MCF 10A (cell line): Measurements from ENCODE around the gene POMP. TPM values are rescaled to one million over a fixed set of nuclear protein-coding genes. Genes with fewer than 3 reads are reported as not detected.

Experiments
- BruUV-seq: library from RNA; stranded (reverse); fragments of 400-500 nt; replicated peaks from 2 replicates; lab custom pipeline; 2021; lab: Mats Ljungman, UMichigan
- CTCF ChIA-PET: fragments of 300-600 bp; sonication (Branson Sonifier 250); formaldehyde crosslinking; extraction: SDS; loops from one replicate; lab custom pipeline; 2021; ENCODE audit warnings: antibody characterized with exemption, inconsistent platforms; lab: Yijun Ruan, JAX
- POLR2A ChIA-PET: fragments of 300-600, 350-650 bp; sonication (Branson Sonifier 250); formaldehyde crosslinking; extraction: SDS; loops from one replicate; lab custom pipeline; 2020; ENCODE audit warnings: antibody characterized with exemption, inconsistent platforms; lab: Yijun Ruan, JAX
- DNase-seq: peaks from one replicate; pipeline ENCODE4 v3.0.0-alpha.2; 2018; ENCODE audit not compliant: unreplicated experiment
- H3K27ac Mint-ChIP-seq: one replicate; pipeline ENCODE4 v1.8.0; 2022; ENCODE audit warnings: mild to moderate bottlenecking, low read depth, mixed read lengths; ENCODE audit not compliant: unreplicated experiment
- H3K27me3 Mint-ChIP-seq: one replicate; pipeline ENCODE4 v1.8.0; 2022; ENCODE audit warnings: mixed read lengths; ENCODE audit not compliant: insufficient read depth, unreplicated experiment
- H3K36me3 Mint-ChIP-seq: one replicate; pipeline ENCODE4 v1.8.0; 2022; ENCODE audit warnings: mild to moderate bottlenecking, moderate library complexity, mixed read lengths; ENCODE audit not compliant: insufficient read depth, unreplicated experiment
- H3K4me1 Mint-ChIP-seq: one replicate; pipeline ENCODE4 v1.8.0; 2022; ENCODE audit warnings: mixed read lengths; ENCODE audit not compliant: insufficient read depth, unreplicated experiment
- H3K4me3 Mint-ChIP-seq: one replicate; pipeline ENCODE4 v1.8.0; 2022; ENCODE audit warnings: mild to moderate bottlenecking, moderate library complexity, mixed read lengths; ENCODE audit not compliant: unreplicated experiment
- H3K9me3 Mint-ChIP-seq: one replicate; pipeline ENCODE4 v1.8.0; 2022; ENCODE audit warnings: mixed read lengths; ENCODE audit not compliant: unreplicated experiment
- intact Hi-C: fragments of 100-400 bp; cut with micrococcal nuclease; formaldehyde crosslinking; loops from 2 replicates; pipeline ENCODE4 v1.14.1; 2022
- total RNA-seq: library from RNA; stranded (reverse); gene quantifications from 2 replicates; pipeline ENCODE4 v1.2.3, GENCODE V29; 2022
- TF ChIP-seq, protein P1 (sequence below): fragments of 200-600 bp; IDR thresholded peaks from one replicate; pipeline ENCODE4 v1.8.0; 2022; ENCODE audit warnings: antibody characterized with exemption, mild to moderate bottlenecking; ENCODE audit not compliant: unreplicated experiment

Gene POMP
- total RNA-seq, 1 experiment from 2014 or later = 103 TPM

DNA sequence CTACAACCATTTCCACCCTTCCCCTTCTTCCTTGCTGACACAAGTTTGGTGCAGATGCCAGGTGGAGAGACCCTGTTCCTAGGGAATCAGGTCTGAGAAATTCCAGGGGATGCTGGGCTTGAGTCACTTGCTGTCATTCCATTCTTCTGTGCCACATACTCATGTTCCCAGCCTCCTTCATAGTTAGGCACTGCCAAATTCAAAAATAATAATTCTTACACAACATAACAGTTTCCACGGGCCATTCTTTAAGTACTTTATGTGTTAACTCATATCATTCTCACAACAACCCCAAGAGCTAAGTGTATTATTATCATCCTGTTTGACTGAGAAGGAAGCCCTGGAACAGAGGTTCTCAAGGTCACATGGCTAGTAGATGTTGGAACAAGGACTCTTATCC lies 27.1 kb upstream of the POMP start:
- Mint-ChIP-seq H3K9me3 (no peaks in the 10 kb centered on the region), H3K27me3 (peaks cover 42% of the 10 kb centered on the region), H3K4me1 (peaks cover 3% of the 10 kb centered on the region), H3K36me3 (no peaks in the 10 kb centered on the region), H3K27ac (no peak overlapping the region), H3K4me3 (no peak overlapping the region)
- intact Hi-C loops = no loop called here
- no TSS peak for BruUV-seq
- no peak for DNase-seq
- ChIA-PET CTCF (interaction anchor here (6.9 kb wide), 1 partner anchor 308 kb away, joined by 85 read pairs; no protein-coding TSS in a partner anchor), POLR2A (interaction anchor here (0.9 kb wide), 1 partner anchor 234 kb away, joined by 3 read pairs; no protein-coding TSS in a partner anchor)
- TF ChIP-seq, protein P1, sequence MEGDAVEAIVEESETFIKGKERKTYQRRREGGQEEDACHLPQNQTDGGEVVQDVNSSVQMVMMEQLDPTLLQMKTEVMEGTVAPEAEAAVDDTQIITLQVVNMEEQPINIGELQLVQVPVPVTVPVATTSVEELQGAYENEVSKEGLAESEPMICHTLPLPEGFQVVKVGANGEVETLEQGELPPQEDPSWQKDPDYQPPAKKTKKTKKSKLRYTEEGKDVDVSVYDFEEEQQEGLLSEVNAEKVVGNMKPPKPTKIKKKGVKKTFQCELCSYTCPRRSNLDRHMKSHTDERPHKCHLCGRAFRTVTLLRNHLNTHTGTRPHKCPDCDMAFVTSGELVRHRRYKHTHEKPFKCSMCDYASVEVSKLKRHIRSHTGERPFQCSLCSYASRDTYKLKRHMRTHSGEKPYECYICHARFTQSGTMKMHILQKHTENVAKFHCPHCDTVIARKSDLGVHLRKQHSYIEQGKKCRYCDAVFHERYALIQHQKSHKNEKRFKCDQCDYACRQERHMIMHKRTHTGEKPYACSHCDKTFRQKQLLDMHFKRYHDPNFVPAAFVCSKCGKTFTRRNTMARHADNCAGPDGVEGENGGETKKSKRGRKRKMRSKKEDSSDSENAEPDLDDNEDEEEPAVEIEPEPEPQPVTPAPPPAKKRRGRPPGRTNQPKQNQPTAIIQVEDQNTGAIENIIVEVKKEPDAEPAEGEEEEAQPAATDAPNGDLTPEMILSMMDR = no peak

DNA sequence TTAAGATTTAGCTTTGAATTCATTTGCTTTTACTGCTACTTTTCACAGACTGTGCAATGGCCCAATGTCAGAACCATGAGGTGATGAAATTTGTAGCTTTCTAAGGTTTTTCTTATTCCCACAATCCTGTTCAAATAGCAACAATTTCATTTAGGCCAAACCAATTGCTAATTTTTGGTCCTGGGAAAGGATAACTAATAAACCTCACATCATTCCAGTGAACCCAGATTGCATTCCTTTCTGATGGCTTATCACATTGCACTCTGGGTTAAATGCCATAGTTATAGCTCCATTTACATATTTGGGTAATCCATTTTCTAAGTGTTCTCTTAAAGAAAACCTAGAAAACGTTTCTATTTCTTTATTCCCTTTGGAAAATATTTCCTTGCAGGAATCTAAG lies 22.9 kb upstream of the POMP start:
- intact Hi-C loops = loop anchor here (1.0 to 5.0 kb wide), 6 partner anchors 107 to 577 kb away; no protein-coding TSS in a partner anchor
- no peaks in the 10 kb centered on the region for H3K36me3 Mint-ChIP-seq
- no TSS peak for BruUV-seq
- no peak overlapping the region for H3K4me3 Mint-ChIP-seq
- peaks cover 5% of the 10 kb centered on the region for H3K4me1 Mint-ChIP-seq
- ChIA-PET POLR2A (interaction anchor here (0.7 kb wide), 2 partner anchors 20 to 154 kb away, joined by 3 read pairs; no protein-coding TSS in a partner anchor), CTCF (interaction anchor here (0.5 to 6.9 kb wide), 19 partner anchors 9 to 490 kb away, joined by 3 to 85 read pairs (median 4); partner anchors contain the start of gene POMP)
- H3K9me3 Mint-ChIP-seq = no peaks in the 10 kb centered on the region
- DNase-seq = no peak
- no peak overlapping the region for H3K27ac Mint-ChIP-seq
- H3K27me3 Mint-ChIP-seq = peaks cover 9% of the 10 kb centered on the region
- TF ChIP-seq, protein P1 = no peak

DNA sequence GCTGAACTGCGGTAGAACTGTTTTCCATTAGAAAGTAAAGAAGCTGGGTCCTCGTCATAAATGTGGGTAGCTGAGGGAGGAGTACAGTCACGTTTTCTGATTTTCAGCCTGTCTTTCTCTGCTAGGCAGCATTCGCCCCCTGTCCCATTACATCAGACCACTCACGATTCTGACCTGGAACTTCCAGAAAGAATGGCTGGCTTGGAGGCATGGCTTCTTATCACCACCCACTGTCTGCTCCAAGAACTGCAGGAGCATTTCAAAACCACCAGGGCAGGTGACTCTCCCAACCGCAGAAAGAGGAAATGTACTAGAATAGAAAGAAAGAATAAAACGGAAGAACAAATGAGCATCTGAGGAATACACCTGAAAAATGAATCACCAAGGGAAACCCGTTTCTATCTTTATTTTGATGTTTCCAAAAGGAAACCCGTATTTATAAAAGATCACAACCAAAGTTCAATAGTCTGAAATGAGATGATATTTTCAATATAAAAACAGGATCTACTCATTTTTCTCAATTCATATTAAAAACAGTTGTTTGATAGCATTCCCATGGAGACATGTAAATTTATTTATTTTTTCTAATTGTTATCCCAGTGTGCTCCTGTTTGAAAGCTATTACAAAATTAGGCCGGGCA lies 22.1 kb upstream of the POMP start:
- no TSS peak for BruUV-seq
- CTCF ChIA-PET = interaction anchor here (0.5 to 6.9 kb wide), 25 partner anchors 7 to 1212 kb away, joined by 3 to 85 read pairs (median 4); partner anchors contain the start of gene POMP
- TF ChIP-seq, protein P1 = peak; percentile 92
- H3K27me3 Mint-ChIP-seq = peaks cover 9% of the 10 kb centered on the region
- intact Hi-C loops = loop anchor here (1.0 to 5.0 kb wide), 6 partner anchors 107 to 577 kb away; no protein-coding TSS in a partner anchor
- H3K36me3 Mint-ChIP-seq = no peaks in the 10 kb centered on the region
- DNase-seq = peak; percentile 75
- no peak overlapping the region for H3K4me3 Mint-ChIP-seq
- POLR2A ChIA-PET = no interaction called here
- no peak overlapping the region for H3K27ac Mint-ChIP-seq
- H3K9me3 Mint-ChIP-seq = no peaks in the 10 kb centered on the region
- peaks cover 5% of the 10 kb centered on the region for H3K4me1 Mint-ChIP-seq

DNA sequence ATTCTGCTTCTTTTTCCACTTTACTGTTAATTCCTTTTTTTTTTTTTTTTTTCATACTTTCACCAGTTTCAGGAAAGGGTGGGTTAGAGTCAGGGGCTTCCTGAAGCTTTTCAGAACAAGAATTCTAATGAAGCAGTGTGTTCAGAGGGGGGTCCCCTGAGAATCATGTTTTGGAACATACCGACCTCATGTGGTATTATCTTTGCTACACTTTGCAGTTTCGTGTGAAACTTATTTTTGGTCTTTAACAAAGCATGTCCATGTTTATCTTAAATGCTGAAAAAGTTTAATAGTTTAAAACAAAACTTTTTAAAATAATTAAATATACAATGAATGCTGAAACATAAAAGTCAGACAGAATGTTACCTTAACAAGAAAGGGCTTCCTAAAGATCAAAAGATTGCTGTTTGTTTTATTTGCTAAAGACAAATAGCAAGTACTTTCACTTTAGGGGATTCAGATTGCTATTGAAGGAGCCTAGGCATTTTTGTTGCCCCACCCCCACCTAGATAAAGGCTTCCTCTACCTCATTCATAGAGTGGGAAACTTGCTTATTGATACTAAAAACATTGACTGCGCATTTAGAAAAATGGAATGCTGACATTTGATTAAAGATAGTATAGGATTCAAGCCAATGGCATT lies 21.1 kb upstream of the POMP start:
- intact Hi-C loops = loop anchor here (5.0 kb wide), 2 partner anchors 156 to 236 kb away; no protein-coding TSS in a partner anchor
- Mint-ChIP-seq H3K4me3 (no peak overlapping the region), H3K4me1 (peaks cover 5% of the 10 kb centered on the region), H3K27me3 (peaks cover 9% of the 10 kb centered on the region), H3K36me3 (no peaks in the 10 kb centered on the region), H3K27ac (no peak overlapping the region), H3K9me3 (no peaks in the 10 kb centered on the region)
- DNase-seq = no peak
- ChIA-PET CTCF (interaction anchor here (0.6 to 6.9 kb wide), 14 partner anchors 8 to 371 kb away, joined by 3 to 85 read pairs (median 4); partner anchors contain the start of gene POMP), POLR2A (interaction anchor here (1.9 kb wide), 1 partner anchor 18 kb away, joined by 4 read pairs; no protein-coding TSS in a partner anchor)
- BruUV-seq = no TSS peak
- TF ChIP-seq, protein P1 = no peak
